Skeletal muscle cell (primary cell): Measurements from ENCODE around the gene GRHL3.
A peak's percentile ranks its signal among the peaks of the same experiment; 100 is the strongest.

ENCODE experiments used
- DNase-seq: peaks from one replicate; pipeline ENCODE4 v3.0.0-alpha.2; 2010; ENCODE audit warnings: low read depth
- H3K4me3 ChIP-seq: 2 replicates; pipeline ENCODE4 v1.5.1; 2011; ENCODE audit warnings: low read depth, mild to moderate bottlenecking, control low read depth, low read length, moderate library complexity

The GRHL3 gene

GRCh38 chr1:24362982-24363614, 43.9 kb downstream of the GRHL3 start:
- DNase-seq: peak; percentile 95
- no peak overlapping the region for H3K4me3 ChIP-seq

GRCh38 chr1:24363994-24364393, 44.8 kb downstream of the GRHL3 start:
- DNase-seq: no peak
- no peak overlapping the region for H3K4me3 ChIP-seq

- DNase-seq: no peak
- no peak overlapping the region for H3K4me3 ChIP-seq
Measured at GRCh38 chr1:24364605-24364974, 45.4 kb downstream of the GRHL3 start.

- no peak overlapping the region for H3K4me3 ChIP-seq
- peak; percentile 87 for DNase-seq
Measured at GRCh38 chr1:24364975-24365678, 46.0 kb downstream of the GRHL3 start.

GRCh38 chr1:24366707-24367106, 47.5 kb downstream of the GRHL3 start:
- no peak for DNase-seq
- H3K4me3 ChIP-seq: no peak overlapping the region

GRCh38 chr1:24369199-24369598, 50.0 kb downstream of the GRHL3 start:
- H3K4me3 ChIP-seq: no peak overlapping the region
- peak; percentile 70 for DNase-seq

- no peak overlapping the region for H3K4me3 ChIP-seq
- DNase-seq: no peak
Measured at GRCh38 chr1:24369801-24370200, 50.6 kb downstream of the GRHL3 start.

GRCh38 chr1:24373044-24373443, 53.9 kb downstream of the GRHL3 start:
- no peak for DNase-seq
- H3K4me3 ChIP-seq: no peak overlapping the region

GRCh38 chr1:24373710-24374109, 54.6 kb downstream of the GRHL3 start:
- H3K4me3 ChIP-seq: no peak overlapping the region
- DNase-seq: no peak

GRCh38 chr1:24374891-24375786, 56.0 kb downstream of the GRHL3 start:
- H3K4me3 ChIP-seq: no peak overlapping the region
- DNase-seq: no peak

- DNase-seq: no peak
Measured at GRCh38 chr1:24379733-24380315, 60.7 kb downstream of the GRHL3 start.

GRCh38 chr1:24380508-24380907, 61.4 kb downstream of the GRHL3 start:
- DNase-seq: no peak
- H3K4me3 ChIP-seq: no peak overlapping the region

More at GRCh38 chr1:24379733-24380315, 60.7 kb downstream of the GRHL3 start:
- H3K4me3 ChIP-seq: no peak overlapping the region

GRCh38 chr1:24381256-24381655, 62.1 kb downstream of the GRHL3 start:
- DNase-seq: no peak
- H3K4me3 ChIP-seq: no peak overlapping the region

- DNase-seq: no peak
- no peak overlapping the region for H3K4me3 ChIP-seq
Measured at GRCh38 chr1:24382165-24382577, 63.0 kb downstream of the GRHL3 start.

GRCh38 chr1:24383381-24383940, 64.3 kb downstream of the GRHL3 start:
- H3K4me3 ChIP-seq: no peak overlapping the region
- DNase-seq: no peak

GRCh38 chr1:24384251-24385090, 65.3 kb downstream of the GRHL3 start:
- H3K4me3 ChIP-seq: no peak overlapping the region
- DNase-seq: peak; percentile 35

- no peak for DNase-seq
- no peak overlapping the region for H3K4me3 ChIP-seq
Measured at GRCh38 chr1:24385160-24385940, 66.2 kb downstream of the GRHL3 start.

- H3K4me3 ChIP-seq: no peak overlapping the region
- no peak for DNase-seq
Measured at GRCh38 chr1:24386241-24386640, 67.1 kb downstream of the GRHL3 start.
